Measurements from ENCODE around the gene IRF4. TPM values are rescaled to one million over a fixed set of nuclear protein-coding genes. Genes with fewer than 3 reads are reported as not detected.

The IRF4 gene
- total RNA-seq, 4 donors from 2014 or later, result 3.5 to 5.8 (median 4.1) TPM

- DNase-seq (ENCODE audit: low spot score) (no peak), ATAC-seq (ENCODE audit: low FRiP score) (no peak)
- TF ChIP-seq CTCF (IDR thresholded peaks at IDR 0.05), result no peak
These were observed 33.1 kb upstream of the IRF4 start for GRCh38 chr6:358432-358831.

DNA sequence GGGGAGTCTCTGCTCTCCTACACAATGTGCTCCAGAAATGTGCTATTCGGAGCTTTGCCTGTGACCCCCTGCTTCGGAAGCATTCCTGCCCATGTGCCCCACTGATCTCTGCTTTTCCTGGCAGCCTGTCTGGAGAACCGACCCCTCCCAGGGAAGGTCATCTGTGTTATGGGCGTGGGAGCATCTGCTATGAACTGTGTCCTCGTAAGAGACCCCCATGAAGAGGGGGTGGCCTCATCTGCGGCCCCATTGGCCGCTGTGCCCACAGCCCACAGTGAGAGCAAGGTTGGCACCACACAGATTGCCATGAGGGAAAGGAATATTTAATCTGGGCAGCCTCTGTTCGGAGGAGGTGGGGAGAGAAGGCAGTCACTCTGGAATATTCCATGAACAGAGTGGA, 32.7 kb upstream of the IRF4 start:
- TF ChIP-seq CTCF (IDR thresholded peaks at IDR 0.05), result no peak
- ATAC-seq (ENCODE audit: low FRiP score) (no peak), DNase-seq (ENCODE audit: low spot score) (no peak)

- ATAC-seq (ENCODE audit: low FRiP score), result no peak
- DNase-seq (ENCODE audit: low spot score), result no peak
- no peak for TF ChIP-seq CTCF (IDR thresholded peaks at IDR 0.05)
These were observed 32.1 kb upstream of the IRF4 start for GRCh38 chr6:359261-360035.

GRCh38 chr6:360349-360748, 31.2 kb upstream of the IRF4 start:
- ATAC-seq (ENCODE audit: low FRiP score), result no peak
- DNase-seq (ENCODE audit: low spot score), result no peak
- no peak for TF ChIP-seq CTCF (IDR thresholded peaks at IDR 0.05)

- DNase-seq (ENCODE audit: low spot score) (no peak), ATAC-seq (ENCODE audit: low FRiP score) (no peak)
- no peak for TF ChIP-seq CTCF (IDR thresholded peaks at IDR 0.05)
These were observed 30.7 kb upstream of the IRF4 start for GRCh38 chr6:360764-361373.

GRCh38 chr6:361411-362132, 30.0 kb upstream of the IRF4 start:
- no peak for ATAC-seq (ENCODE audit: low FRiP score)
- TF ChIP-seq CTCF (IDR thresholded peaks at IDR 0.05), result no peak
- no peak for DNase-seq (ENCODE audit: low spot score)

Measured in omental fat pad (tissue), 4 donors.